K562 (cell line): ENCODE data around the gene SENP7. TPM values are rescaled to one million over a fixed set of nuclear protein-coding genes. Genes with fewer than 3 reads are reported as not detected.
A peak's percentile ranks its signal among the peaks of the same experiment; 100 is the strongest.

ENCODE experiments used
- ATF6 ChIP-seq: sonication (generic); formaldehyde crosslinking; IDR thresholded peaks from 2 replicates; pipeline ENCODE4 v1.4.0; 2020; ENCODE audit warnings: mild to moderate bottlenecking, missing genetic modification reagents
- EWSR1 ChIP-seq: fragments of 450-650 bp; IDR thresholded peaks from 2 replicates; pipeline ENCODE4 v1.6.1; 2018; ENCODE audit warnings: borderline replicate concordance, mild to moderate bottlenecking, low read depth, moderate library complexity; ENCODE audit not compliant: partially characterized antibody
- FOXA1 ChIP-seq: fragments of 450-650 bp; IDR thresholded peaks from 2 replicates; pipeline ENCODE4 v1.6.1; 2016; ENCODE audit warnings: mild to moderate bottlenecking, borderline replicate concordance
- FOXA3 ChIP-seq, 2 experiments: fragments of 450-650 bp in 1 of 2; sonication (generic) in 1 of 2; formaldehyde crosslinking; IDR thresholded peaks in 1 of 2; conservative IDR thresholded peaks in 1 of 2; 2 replicates each; pipeline versions ENCODE4 v1.4.0 to v1.8.0; 2020 to 2022; ENCODE audit warnings: mild to moderate bottlenecking in 2 of 2, missing genetic modification reagents in 1 of 2
- FOXO4 ChIP-seq: fragments of 450-650 bp; formaldehyde crosslinking; IDR thresholded peaks from 2 replicates; pipeline ENCODE4 v1.4.0; 2020; ENCODE audit warnings: mild to moderate bottlenecking, moderate library complexity
- MAX ChIP-seq: sonication (generic); formaldehyde crosslinking; IDR thresholded peaks from 2 replicates; pipeline ENCODE4 v1.9.0; 2022; ENCODE audit warnings: mild to moderate bottlenecking, missing genetic modification reagents
- NFYB ChIP-seq: IDR thresholded peaks from 2 replicates; pipeline ENCODE4 v1.6.1; 2011; ENCODE audit warnings: mild to moderate bottlenecking, moderate library complexity; ENCODE audit not compliant: insufficient read length; ENCODE audit errors: extremely low read depth
- PKNOX1 ChIP-seq: fragments of 450-650 bp; IDR thresholded peaks from 2 replicates; pipeline ENCODE4 v1.6.1; 2016
- SRSF3 ChIP-seq: fragments of 200-400 bp; formaldehyde crosslinking; IDR thresholded peaks from 2 replicates; pipeline ENCODE4 v1.6.1; 2016; ENCODE audit warnings: mild to moderate bottlenecking, low read length, moderate library complexity; ENCODE audit not compliant: insufficient read depth
- ZC3H8 ChIP-seq: fragments of 450-650 bp; IDR thresholded peaks from 2 replicates; pipeline ENCODE4 v1.6.1; 2017
- ZNF224 ChIP-seq: sonication (generic); formaldehyde crosslinking; IDR thresholded peaks from 2 replicates; pipeline ENCODE4 v1.8.0; 2022; ENCODE audit warnings: mild to moderate bottlenecking, missing genetic modification reagents
- ZNF780A ChIP-seq: fragments of 250-450 bp; sonication (Bioruptor Pico); IDR thresholded peaks from 2 replicates; pipeline ENCODE4 v1.5.0; 2021; ENCODE audit warnings: mild to moderate bottlenecking
- polyA plus RNA-seq, 8 experiments: library from polyadenylated mRNA; depleted of rRNA in 4 of 8; stranded (reverse) in 5 of 8; unstranded in 3 of 8; fragments of >200 nt; fragmentation: Nextera tagmentation in 2 of 8; fragmentation: Illumina TruSeq in 1 of 8; extraction: Ambion mirVana in 2 of 8; extraction: Trizol in 1 of 8; gene quantifications; 2 replicates each; pipeline versions ENCODE4 v1.2.1 to v1.2.3, GENCODE V29; 2011 to 2014; ENCODE audit warnings: inconsistent platforms in 1 of 8, missing spikeins in 1 of 8
- total RNA-seq, 7 experiments: library from RNA; depleted of rRNA in 6 of 7; stranded (reverse); fragments of >200 nt in 6 of 7; fragmentation: Illumina TruSeq in 2 of 7; extraction: Trizol in 2 of 7; gene quantifications; 2 replicates each; pipeline versions ENCODE4 v1.2.1 to v1.2.3, GENCODE V29; 2011 to 2021; ENCODE audit warnings: low replicate concordance in 1 of 7
- TF ChIP-seq, protein P1 (sequence below), 2 experiments: fragments of 450-650 bp; conservative IDR thresholded peaks; 2 replicates each; pipeline ENCODE4 v1.6.1; 2017; ENCODE audit warnings: mild to moderate bottlenecking in 2 of 2, moderate library complexity in 2 of 2
- TF ChIP-seq, protein P2 (sequence below): fragments of 250-450 bp; sonication (Bioruptor Pico); IDR thresholded peaks from 2 replicates; pipeline ENCODE4 v1.5.0; 2020; ENCODE audit warnings: mild to moderate bottlenecking, borderline replicate concordance
- TF ChIP-seq, protein P3 (sequence below), 2 experiments: fragments of 200-800 bp in 1 of 2; sonication (Bioruptor generic) in 1 of 2; sonication (generic) in 1 of 2; formaldehyde crosslinking in 1 of 2; IDR thresholded peaks in 1 of 2; conservative IDR thresholded peaks in 1 of 2; 2 replicates each; pipeline versions ENCODE4 v1.5.0 to v1.6.1; 2016 to 2020; ENCODE audit warnings: missing compliant biosample characterization in 1 of 2, missing genetic modification characterization in 1 of 2, missing genetic modification reagents in 1 of 2

Gene SENP7
- total and polyA plus RNA-seq, 9 of the 15 experiments (the other 6 are each of a cell fraction or from before 2014, with no cell fraction given) = 4.1 to 21.9 (median 10.7) TPM

- TF ChIP-seq, protein P1, sequence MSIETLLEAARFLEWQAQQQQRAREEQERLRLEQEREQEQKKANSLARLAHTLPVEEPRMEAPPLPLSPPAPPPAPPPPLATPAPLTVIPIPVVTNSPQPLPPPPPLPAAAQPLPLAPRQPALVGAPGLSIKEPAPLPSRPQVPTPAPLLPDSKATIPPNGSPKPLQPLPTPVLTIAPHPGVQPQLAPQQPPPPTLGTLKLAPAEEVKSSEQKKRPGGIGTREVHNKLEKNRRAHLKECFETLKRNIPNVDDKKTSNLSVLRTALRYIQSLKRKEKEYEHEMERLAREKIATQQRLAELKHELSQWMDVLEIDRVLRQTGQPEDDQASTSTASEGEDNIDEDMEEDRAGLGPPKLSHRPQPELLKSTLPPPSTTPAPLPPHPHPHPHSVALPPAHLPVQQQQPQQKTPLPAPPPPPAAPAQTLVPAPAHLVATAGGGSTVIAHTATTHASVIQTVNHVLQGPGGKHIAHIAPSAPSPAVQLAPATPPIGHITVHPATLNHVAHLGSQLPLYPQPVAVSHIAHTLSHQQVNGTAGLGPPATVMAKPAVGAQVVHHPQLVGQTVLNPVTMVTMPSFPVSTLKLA (conservative IDR thresholded peaks at IDR 0.05) = peak; percentile 10 to 45; a peak in 2 of 4 replicates
- TF ChIP-seq MAX = no peak
- no peak for TF ChIP-seq ZNF224 (CRISPR knock-in tag)
- TF ChIP-seq, protein P2, sequence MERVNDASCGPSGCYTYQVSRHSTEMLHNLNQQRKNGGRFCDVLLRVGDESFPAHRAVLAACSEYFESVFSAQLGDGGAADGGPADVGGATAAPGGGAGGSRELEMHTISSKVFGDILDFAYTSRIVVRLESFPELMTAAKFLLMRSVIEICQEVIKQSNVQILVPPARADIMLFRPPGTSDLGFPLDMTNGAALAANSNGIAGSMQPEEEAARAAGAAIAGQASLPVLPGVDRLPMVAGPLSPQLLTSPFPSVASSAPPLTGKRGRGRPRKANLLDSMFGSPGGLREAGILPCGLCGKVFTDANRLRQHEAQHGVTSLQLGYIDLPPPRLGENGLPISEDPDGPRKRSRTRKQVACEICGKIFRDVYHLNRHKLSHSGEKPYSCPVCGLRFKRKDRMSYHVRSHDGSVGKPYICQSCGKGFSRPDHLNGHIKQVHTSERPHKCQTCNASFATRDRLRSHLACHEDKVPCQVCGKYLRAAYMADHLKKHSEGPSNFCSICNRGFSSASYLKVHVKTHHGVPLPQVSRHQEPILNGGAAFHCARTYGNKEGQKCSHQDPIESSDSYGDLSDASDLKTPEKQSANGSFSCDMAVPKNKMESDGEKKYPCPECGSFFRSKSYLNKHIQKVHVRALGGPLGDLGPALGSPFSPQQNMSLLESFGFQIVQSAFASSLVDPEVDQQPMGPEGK (CRISPR knock-in tag) = no peak
- no peak for TF ChIP-seq FOXA1
- TF ChIP-seq EWSR1 = no peak
- TF ChIP-seq FOXO4 (CRISPR knock-in tag) = no peak
- no peak for TF ChIP-seq ZC3H8
- TF ChIP-seq PKNOX1 = peak; percentile 78
- no peak for TF ChIP-seq NFYB
- 0 out of 4 replicates have a peak, but pooled peaks of 1 of the 2 experiments have one; percentile 21 for TF ChIP-seq FOXA3 (CRISPR knock-in tag; conservative IDR thresholded peaks at IDR 0.05 in 1 of 2, IDR thresholded peaks at IDR 0.05 in 1 of 2)
- TF ChIP-seq ATF6 (CRISPR knock-in tag) = no peak
- no peak for TF ChIP-seq ZNF780A
- TF ChIP-seq SRSF3 = no peak
- TF ChIP-seq, protein P3, sequence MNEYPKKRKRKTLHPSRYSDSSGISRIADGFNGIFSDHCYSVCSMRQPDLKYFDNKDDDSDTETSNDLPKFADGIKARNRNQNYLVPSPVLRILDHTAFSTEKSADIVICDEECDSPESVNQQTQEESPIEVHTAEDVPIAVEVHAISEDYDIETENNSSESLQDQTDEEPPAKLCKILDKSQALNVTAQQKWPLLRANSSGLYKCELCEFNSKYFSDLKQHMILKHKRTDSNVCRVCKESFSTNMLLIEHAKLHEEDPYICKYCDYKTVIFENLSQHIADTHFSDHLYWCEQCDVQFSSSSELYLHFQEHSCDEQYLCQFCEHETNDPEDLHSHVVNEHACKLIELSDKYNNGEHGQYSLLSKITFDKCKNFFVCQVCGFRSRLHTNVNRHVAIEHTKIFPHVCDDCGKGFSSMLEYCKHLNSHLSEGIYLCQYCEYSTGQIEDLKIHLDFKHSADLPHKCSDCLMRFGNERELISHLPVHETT (CRISPR knock-in tag; conservative IDR thresholded peaks at IDR 0.05 in 1 of 2, IDR thresholded peaks at IDR 0.05 in 1 of 2) = 0 out of 4 replicates have a peak, but pooled peaks of 1 of the 2 experiments have one; percentile 50
Observed at GRCh38 chr3:101512646-101513418, at the start of gene SENP7 (continued).
